SKM-1 (cell line): Measurements from ENCODE around the gene SFXN2.
"Not testable (repeated sequence)": the region's sequence is repeated elsewhere in the genome, so short reads cannot be mapped to it uniquely, and the experiment has no call there.

Source experiments
- DNase-seq: peaks from one replicate; lab custom pipeline; 2025; ENCODE audit not compliant: unreplicated experiment; lab: John Stamatoyannopoulos, UW

Gene SFXN2

DNA sequence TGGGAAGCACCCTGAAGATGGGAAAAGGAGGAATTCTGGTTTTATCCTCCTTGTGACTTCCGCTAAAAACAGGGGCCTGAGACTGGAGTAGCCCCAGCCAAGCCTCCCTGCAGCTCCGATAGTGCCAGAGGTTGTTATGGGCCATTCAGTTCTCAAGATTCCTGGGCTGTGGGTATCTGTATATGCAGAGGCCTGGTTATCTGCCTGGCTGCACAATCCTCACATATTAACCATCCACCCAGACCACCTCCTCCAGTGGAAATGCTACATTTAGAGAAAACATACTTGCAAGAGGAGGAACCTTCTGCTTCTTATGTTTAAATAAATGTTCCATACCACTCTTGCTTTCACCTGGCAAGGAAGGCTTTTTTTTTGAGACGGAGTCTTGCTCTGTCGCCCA, 34.8 kb upstream of the SFXN2 start:
- DNase-seq = no peak

DNA sequence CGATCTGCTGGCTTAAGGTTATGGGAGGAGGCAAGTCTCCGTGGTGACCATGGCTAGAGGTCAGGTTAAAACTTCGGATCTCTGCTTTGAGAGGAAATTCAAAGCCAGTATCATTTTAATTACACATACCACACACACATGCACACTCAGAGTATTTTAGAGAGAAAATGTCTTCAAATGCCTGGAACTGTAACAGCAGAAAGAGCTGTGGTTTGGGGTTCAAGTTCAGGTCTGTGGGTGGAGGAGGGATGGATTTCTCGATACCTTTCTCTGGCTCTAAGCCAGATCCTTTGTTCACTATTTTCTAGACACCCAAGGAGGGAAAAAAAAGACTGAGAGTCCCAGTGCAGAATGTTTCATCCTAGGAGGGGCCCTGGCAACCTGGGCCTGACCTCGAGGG, 32.7 kb upstream of the SFXN2 start:
- no peak for DNase-seq

DNA sequence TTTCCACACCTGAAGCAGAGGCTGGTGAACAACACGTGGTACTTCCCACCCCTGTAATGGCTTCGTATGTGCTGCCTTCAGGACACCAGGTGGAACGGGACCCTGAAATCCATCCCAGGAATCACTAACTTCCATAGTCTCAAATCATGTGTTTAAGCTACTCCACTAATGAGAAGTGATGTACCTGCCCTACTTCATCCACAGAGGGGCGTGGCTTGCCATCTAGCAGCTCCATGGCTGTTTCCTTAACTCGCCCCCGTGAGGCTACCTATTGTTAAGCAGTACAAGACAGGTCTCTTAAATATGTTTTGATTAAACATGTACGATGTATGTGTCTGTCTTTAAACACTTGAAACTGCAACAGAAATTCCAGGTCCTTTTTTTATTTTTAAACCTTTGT, 32.0 kb upstream of the SFXN2 start:
- DNase-seq = no peak

DNA sequence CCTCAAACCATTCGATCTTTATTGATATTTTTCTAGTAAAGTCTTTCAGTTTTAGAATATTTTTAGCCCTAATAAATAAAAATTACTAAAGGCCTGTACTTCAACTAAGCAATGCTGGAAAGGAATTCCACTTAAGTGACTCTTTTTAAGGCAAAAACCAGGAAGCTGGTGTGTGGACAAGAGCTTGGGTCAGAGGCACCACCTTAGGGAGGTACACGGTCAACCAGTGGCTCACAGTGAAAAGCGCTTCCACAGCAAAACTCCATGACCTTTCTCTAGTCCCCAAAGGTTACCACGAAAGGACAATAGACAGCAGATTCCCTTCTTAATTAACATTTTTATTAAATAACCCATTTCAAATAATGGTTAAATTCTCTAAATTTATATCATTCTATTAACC, 31.5 kb upstream of the SFXN2 start:
- DNase-seq = no peak

DNA sequence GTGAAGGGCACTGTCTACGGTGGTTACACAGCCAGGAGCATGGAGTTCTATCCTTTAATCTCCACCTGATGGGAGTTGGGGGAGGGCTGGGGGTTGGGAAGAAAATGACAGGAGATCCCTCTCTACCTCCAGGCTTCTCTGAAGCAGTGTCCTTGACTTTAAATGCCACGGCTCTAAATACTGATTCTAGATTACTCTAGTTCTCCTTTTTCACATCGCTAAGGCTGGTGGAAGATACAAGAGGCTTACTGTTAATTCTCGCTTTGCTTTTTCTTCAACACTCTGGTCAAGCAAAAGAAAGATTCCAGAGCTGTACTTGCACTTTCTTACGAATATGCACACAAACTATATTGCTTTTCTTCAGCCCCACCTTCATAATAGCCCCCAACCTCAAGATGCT, 30.7 kb upstream of the SFXN2 start:
- no peak for DNase-seq

DNA sequence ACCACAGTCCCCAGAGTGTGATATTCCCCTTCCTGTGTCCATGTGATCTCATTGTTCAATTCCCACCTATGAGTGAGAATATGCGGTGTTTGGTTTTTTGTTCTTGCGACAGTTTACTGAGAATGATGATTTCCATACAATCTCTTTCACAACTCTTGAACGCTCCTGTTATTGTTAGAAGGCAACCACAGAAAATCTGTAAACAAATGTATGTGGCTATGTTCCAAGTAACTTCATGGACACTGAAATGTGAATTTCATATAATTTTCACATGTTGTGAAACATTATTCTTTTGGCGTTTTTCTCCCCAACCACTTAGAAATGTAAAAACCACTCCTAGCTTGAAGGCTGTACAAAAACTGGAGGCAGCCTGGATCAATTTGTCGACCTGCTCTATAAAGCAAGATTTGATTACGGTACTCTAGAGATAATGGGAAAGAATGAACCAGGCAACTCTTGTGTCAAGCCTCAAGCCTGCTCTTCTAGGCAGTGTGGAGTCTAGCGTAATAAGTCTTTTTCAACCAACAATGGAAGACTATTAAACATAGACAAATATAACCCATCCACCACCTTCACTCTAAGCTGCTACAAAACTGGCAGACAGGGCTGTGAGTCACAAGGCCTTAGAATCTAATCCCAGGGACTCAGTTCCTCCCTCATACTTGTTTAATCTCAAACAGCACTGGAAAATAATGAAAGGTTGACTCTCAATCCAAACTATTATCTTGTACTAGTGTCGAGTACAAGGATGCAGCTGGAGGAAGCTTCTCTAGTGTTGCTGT, 23.0 kb upstream of the SFXN2 start:
- no peak for DNase-seq

DNA sequence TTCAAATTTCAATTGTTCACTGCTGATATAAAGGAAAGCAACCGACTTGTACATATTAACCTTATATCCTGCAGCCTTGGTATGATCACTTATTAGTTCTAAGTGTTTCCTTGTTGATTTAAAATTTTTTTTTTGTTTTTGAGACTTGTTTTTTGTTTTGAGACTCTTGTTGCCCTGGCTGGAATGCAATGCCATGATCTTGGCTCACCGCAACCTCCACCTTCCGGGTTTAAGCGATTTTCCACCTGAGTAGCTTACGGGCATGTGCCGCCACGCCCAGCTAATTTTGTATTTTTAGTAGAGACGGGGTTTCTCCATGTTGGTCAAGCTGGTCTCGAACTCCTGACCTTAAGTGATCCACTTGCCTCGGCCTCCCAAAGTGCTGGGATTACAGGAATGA, 19.0 kb upstream of the SFXN2 start:
- not testable (repeated sequence) for DNase-seq

DNA sequence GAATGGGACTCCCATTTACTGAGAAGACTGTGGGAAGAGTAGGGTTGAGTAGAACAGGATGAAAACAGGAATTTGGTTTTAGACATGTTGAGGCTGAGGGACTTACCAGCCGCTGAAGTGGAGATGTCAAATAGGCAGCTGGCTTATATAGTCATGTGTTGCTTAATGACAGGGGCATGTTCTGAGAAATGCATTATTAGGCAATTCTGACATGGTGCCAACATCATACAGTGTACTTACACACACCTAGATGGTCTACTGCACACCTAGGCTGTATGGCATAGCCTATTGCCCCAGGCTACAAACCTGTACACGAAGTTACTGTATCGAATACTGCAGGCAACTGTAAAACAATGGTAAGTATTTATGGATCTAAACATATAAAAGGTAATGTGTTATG, 17.7 kb upstream of the SFXN2 start:
- DNase-seq = no peak

DNA sequence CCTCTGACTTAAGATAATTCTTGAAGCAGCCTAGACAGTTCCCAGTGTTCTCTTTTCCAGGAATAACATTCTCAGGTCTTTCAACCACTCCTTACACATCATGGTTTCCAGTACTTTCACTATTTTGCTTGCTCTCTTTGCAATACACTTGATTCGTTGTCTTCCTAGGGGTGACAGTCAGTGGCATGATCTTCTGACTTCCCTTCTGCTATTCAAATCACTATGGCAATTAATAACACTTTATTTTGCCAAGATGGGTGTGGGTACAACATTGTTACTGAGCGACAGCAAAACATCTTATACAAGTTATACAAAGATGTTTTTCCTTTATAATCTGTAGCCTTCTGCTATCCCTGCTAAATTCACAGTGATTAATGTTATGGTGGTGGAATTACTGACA, 15.5 kb upstream of the SFXN2 start:
- no peak for DNase-seq

DNA sequence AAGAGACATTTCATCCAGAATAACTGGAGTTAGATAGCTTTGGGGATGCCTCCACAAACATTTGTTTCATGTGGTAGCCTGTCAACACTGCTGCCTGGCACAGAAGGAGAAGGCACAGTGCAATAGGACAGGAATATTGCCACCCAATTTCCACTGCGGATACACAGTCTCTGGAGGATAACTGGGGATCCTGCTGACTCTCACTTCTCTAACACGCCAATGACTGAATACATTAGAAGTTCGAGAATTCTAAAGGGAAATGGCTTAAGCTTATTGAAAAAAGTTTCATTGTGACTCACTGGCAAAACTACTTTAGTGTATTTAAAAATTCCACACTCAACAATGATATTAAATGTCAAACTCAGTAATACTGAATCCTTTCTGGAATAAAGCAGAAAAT, 13.2 kb upstream of the SFXN2 start:
- no peak for DNase-seq

DNA sequence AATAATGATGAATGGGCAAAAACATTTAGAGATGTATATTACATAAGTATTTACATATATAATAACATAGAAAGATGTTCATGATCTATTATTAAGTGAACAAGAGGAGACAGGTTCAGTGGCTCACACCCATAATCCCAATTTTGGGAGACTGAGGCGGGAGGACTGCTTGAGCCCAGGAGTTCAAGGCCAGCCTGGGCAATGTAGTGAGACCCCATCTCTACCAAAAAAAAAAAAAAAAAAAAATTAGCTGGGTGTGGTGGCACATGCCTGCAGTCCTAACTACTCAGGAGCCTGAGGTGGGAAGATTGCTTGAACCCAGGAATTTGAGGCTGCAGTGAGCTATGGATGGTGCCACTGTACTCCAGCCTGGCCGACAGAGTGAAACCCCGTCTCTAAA, 12.6 kb upstream of the SFXN2 start:
- no peak for DNase-seq

DNA sequence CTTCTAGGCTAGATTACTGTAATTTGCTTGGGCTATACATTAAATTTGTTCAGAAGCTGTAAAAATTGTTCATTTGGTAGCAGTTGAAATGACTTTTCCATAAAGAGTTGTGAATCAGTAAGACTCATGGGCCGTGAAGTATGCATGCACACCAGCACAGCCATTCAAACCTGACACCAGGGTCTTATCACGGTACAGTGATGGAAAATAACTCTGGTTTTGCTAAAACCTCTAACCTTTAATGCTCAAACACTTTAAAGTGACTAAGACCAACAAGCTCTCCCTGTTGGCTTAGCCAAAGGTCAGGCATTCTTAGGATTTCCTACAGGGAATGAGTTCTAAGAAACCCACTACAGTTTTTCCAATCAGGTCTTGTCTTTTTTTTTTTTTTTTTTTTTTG, 11.7 kb upstream of the SFXN2 start:
- DNase-seq = no peak

DNA sequence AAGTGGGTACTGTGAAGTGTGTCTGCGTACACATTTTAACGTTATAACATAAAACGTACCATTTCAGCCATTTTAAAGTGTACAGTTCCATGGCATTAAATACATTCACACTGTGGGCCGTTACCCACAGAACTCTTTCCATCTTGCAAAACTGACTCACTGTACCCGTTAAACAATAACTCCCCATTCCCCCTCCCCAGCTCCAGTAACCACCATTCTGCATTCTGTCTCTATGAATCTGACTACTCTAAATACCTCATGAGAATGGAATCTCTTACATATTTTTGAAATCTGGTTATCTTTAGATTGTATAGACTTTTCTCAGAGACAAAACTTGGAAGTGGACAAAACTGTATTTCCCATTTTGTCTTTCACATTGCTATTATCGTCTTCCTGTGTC, 9.5 kb upstream of the SFXN2 start:
- no peak for DNase-seq

DNA sequence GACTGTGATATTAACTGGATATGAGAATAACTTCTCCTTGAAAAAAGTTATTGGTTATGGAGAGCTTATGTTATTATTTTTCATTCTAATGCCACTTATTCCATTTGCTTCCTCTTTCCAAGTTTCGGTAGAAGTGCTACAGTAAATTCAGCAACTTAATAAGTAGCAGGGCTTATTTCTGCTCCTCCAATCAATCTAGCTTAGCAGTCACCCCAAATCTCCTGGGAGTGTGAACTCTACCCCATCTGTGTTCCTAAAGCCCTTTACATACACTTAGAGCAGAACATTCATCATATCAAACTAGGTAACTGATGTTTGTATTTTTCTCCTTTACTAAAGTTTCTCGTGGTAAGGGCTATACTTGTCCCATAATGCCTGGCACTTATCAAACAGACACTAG, 8.9 kb upstream of the SFXN2 start:
- DNase-seq = no peak

DNA sequence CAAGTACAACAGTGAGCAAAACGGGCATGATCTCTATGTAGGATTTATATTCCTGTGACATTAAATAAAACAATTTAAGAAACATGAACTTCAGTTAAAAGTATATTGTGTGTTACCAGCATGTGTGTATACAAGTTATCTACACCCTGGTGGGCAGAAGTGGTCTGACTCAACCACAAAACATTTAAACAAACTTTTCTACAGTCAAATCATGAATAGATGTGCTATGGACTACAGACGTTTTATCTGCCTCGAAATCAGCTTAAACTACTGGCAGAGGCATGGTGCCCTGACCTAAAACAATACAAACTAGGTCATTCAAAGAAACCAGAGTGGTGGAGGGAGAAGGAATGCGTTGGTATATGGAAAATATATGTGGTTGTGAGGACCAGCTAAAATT, 3.8 kb upstream of the SFXN2 start:
- DNase-seq = no peak

DNA sequence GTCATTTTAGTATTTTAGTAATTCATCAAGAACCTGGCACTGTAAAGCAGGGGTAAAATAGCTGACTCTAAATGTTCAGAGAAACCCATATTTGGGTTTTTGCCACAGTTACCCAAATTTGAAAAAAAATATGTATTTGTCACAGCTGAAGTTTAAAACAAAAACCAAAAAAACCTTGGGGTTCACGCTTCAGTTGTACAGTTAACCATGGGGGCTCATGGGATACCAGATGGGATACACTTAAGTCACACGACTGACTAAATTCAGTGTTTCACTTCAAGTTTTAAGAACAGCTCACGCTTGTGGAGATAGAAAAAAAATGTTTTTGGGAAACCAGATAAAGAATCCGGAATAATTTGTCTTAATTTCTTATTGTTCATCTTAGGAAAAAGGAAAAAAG, 2.3 kb upstream of the SFXN2 start:
- DNase-seq = no peak

DNA sequence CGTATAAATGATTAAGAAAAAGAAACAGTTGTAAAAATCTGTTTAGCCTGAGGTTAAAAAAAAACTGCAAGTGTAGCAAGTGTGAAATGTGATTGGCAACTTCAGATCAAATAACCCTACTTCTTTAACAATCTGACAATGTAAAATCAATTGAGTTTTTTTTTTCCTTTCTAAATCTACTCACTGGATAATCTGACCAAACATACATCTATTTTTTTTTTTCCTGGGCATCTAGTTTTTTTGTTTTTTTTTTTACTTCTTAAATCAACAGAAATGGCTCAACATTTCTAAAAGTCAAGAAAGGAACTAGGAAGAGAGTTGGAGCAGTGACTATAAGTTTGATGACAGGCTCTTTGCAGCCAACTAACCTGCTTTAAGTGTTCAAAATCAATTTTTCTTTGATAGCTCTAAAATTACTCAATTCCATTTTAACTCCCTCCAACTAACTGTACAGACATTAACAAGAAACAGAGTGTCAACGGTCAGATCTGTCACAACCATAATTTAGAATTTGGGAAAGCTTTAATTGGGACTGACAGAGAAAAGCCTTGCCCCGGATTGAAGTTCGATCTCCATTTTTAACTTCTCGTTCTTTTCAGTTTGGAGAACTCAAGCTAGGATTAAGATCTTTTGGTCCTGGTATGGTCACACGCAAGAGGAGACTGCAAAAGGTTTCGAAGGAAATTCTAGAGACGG, 1.4 kb upstream of the SFXN2 start:
- DNase-seq = no peak

DNA sequence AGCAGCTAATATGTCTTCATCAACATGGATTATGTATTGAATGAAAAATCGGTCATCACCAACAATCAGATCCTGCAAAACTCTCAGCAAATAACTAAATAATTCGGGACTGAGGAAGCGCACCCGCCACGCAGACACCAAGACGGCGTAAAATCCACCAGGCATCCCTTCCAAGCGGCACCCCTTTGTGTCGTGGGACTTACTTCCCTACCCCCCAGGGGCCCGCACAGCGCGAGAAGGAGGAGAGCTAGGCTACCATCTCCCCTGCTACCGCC, 960 bp upstream of the SFXN2 start:
- DNase-seq = peak; percentile 53

DNA sequence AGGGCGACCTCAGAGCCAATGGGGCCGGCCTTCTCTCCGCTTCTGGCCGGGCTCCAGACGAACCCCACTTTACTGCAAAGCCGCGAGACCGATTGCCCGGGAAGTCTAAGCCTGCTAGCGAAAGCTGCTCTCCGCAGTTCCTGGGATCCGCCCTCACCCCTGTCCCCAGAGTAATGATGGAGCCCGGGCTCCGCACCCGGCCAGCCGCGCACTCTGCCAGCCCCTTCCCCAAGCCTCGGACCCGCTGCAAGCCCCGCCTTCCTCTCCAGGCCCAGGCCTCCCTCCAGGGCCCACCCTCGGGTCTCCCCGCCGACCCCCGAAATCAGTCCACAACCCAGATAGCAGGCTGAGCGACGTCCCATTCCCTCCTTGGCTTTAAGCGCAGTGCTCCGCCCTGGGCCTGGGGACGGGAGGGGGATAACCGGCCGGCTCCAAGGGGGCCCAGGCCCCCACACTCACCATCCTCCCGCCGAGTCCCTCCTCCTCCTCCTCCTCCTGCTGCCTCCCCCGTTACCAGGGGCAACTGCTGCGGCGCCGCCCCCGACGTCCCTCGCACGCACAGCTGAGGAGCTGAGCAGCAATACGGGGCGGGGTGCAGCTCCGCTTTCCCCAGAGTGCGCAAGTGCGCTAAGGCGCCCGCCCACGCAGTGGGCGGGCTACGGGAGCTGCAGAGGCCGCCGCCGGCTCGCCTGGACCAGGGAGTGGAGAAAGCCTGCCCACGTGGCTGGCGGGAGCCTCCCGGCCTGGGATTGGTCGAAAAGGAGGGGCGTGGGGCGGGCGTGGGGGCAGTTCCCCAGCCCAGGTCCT, 419 bp upstream of the SFXN2 start, which contains the start of gene ARL3:
Gene ARL3 (minus strand): TSS at position 584 of the 807 bp plus-strand sequence. CDS start 122 bp downstream, at position 462.
- peak; percentile 98 for DNase-seq

DNA sequence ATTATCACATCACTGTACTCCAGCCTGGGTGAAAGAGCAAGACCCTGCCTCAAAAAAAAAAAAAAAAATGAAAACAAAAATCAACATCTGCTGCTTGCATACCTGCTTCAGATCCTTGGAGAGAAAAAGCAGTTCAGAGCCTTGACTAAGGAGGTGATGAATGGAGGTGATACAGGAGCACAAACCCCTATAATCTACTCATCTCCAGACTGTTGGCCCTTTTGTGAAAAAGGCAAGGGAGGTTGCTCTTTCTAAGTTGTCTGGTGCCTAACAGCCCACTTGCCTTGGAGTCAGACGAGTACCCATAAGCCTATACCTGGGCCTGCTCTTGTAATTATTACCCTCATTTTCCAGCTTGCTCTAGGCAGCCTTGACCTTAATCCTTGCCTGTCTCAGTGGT, 1.4 kb downstream of the SFXN2 start:
- DNase-seq = no peak

DNA sequence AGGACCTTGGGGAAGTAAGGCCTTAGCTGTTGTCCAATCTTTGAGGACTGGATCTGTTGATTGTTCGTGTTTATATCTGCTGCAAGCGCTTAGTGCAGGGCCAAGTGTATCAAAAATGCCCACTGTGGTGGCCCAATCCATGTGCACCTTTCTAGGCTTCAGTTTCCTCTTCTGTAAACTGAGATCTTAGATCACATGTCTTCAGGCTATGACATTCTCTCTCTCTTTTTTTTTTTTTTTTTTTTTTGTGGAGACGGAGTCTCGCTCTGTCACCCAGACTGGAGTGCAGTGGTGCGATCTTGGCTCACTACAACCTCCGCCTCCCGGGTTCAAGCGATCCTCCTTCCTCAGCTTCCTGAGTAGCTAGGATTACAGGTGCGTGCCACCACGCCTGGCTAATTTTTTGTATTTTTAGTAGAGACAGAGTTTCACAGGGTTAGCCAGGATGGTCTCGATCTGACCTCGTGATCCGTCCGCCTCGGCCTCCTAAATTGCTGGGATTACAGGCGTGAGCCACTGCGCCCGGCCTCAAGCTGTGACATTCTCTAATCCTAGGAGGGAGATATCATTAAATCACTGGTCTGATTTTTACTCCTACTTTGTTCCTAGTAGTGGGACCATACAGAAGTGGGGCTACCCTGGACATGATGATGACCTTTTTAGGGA, 2.6 kb downstream of the SFXN2 start:
- not testable (repeated sequence) for DNase-seq

DNA sequence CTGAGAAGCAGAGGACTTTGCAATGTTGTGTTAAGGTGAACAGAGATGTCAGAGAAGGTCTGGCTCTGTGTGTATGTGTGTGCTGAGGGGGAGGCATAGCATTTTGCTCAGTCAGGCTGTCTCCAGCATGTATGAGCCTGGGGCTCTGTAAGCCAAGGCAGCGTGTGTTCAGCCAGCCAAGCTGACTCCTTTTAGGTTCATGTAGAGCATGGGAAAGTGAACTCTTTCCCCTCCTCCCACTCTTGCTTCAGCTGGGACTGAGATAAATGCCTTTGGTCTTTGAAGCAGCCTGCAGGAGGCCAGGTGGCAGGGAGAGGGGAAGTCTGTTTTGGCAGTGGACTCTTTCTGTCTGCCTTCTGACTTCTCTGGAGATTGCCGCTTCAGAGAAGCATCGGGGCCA, 3.8 kb downstream of the SFXN2 start:
- DNase-seq = no peak
